H1 (cell line): ENCODE results near the gene GRM8.

ENCODE experiments used
- ATF2 ChIP-seq: IDR thresholded peaks from 2 replicates; pipeline ENCODE4 v1.6.1; 2012; ENCODE audit warnings: low read length, inconsistent platforms
- ATF3 ChIP-seq: IDR thresholded peaks from 2 replicates; pipeline ENCODE4 v1.6.1; 2011; ENCODE audit warnings: low read depth, mild to moderate bottlenecking, low read length; ENCODE audit not compliant: insufficient read depth
- CHD2 ChIP-seq: IDR thresholded peaks from 2 replicates; pipeline ENCODE4 v1.6.1; 2012; ENCODE audit warnings: low read length, improper control_type of control experiment
- CTCF ChIP-seq, 3 experiments: IDR thresholded peaks; 1 replicate in 2 of 3; 2 replicates in 1 of 3; pipeline versions ENCODE4 v1.5.1 to v1.6.1; 2011; ENCODE audit warnings: low read length in 3 of 3, mild to moderate bottlenecking in 3 of 3, inconsistent platforms in 2 of 3, low read depth in 1 of 3, moderate library complexity in 1 of 3; ENCODE audit not compliant: insufficient read depth in 1 of 3; ENCODE audit errors: control extremely low read depth in 1 of 3
- EP300 ChIP-seq, 2 experiments: IDR thresholded peaks; 1 replicate in 1 of 2; 2 replicates in 1 of 2; pipeline ENCODE4 v1.6.1; 2011 to 2012; ENCODE audit warnings: low read depth in 2 of 2, low read length in 2 of 2, mild to moderate bottlenecking in 2 of 2, borderline replicate concordance in 1 of 2, inconsistent platforms in 1 of 2, moderate library complexity in 1 of 2
- JUN ChIP-seq: IDR thresholded peaks from 2 replicates; pipeline ENCODE4 v1.6.1; 2011; ENCODE audit warnings: low read depth, mild to moderate bottlenecking, improper control_type of control experiment, low read length
- NRF1 ChIP-seq: IDR thresholded peaks from 2 replicates; pipeline ENCODE4 v1.6.1; 2011; ENCODE audit warnings: mild to moderate bottlenecking, low read depth, low read length, improper control_type of control experiment
- POLR2AphosphoS5 ChIP-seq: IDR thresholded peaks from 2 replicates; pipeline ENCODE4 v1.6.1; 2011; ENCODE audit warnings: low read depth, low read length
- SP1 ChIP-seq: IDR thresholded peaks from 2 replicates; pipeline ENCODE4 v1.6.1; 2011; ENCODE audit warnings: low read depth, low read length
- SP2 ChIP-seq: IDR thresholded peaks from 2 replicates; pipeline ENCODE4 v1.6.1; 2012; ENCODE audit warnings: mild to moderate bottlenecking, low read length, inconsistent platforms
- SUZ12 ChIP-seq: fragments of 200-600 bp; sonication (generic); IDR thresholded peaks from 2 replicates; pipeline ENCODE4 v1.6.1; 2012; ENCODE audit warnings: mild to moderate bottlenecking, inconsistent platforms, low read length, moderate library complexity, mixed read lengths
- USF2 ChIP-seq: IDR thresholded peaks from 2 replicates; pipeline ENCODE4 v1.6.1; 2011; ENCODE audit warnings: low read length, improper control_type of control experiment

GRCh38 chr7:126462405-126462804 is 790.3 kb downstream of the GRM8 start:
- TF ChIP-seq SUZ12 (no peak), SP2 (no peak), EP300 (IDR thresholded peaks at IDR 0.05; ENCODE audit: borderline replicate concordance in 1 of 2, low read depth in 2 of 2, low read length in 2 of 2) (no peak), NRF1 (no peak), JUN (no peak), USF2 (no peak), CHD2 (no peak), SP1 (no peak), CTCF (IDR thresholded peaks at IDR 0.05; ENCODE audit: control extremely low read depth in 1 of 3, insufficient read depth in 1 of 3, low read depth in 1 of 3, low read length in 3 of 3) (no peak), ATF2 (no peak), ATF3 (no peak), POLR2AphosphoS5 (no peak)
